Activated naive CD8-positive, alpha-beta T cell treated with anti-CD3 and anti-CD28 coated beads, Interleukin-2, amount 10 ng/mL, durations not matched to agents 7 days and 5 days (primary cell): Measurements from ENCODE around the gene SERTAD3. TPM values are rescaled to one million over a fixed set of nuclear protein-coding genes. Genes with fewer than 3 reads are reported as not detected.
"Not testable (repeated sequence)": the region's sequence is repeated elsewhere in the genome, so short reads cannot be mapped to it uniquely, and the experiment has no call there.

Experiments
- ATAC-seq: fragments of 150-1000 bp; cut with Tn5 transposase; one replicate; pipeline ENCODE4 v1.10.0; 2021; ENCODE audit warnings: low read depth, moderate library complexity
- POLR2A ChIA-PET: fragments of 350-600 bp; sonication (Branson Sonifier 250); formaldehyde crosslinking; loops from one replicate; lab custom pipeline; 2021; ENCODE audit warnings: antibody characterized with exemption; lab: Charles Lee
- DNase-seq: peaks from one replicate; pipeline ENCODE4 v3.0.0; 2021
- H3K27ac Mint-ChIP-seq: one replicate; pipeline ENCODE4 v1.8.0; 2022; ENCODE audit warnings: mild to moderate bottlenecking, mixed read lengths
- H3K27me3 Mint-ChIP-seq: one replicate; pipeline ENCODE4 v1.8.0; 2022; ENCODE audit warnings: mild to moderate bottlenecking, moderate library complexity, mixed read lengths
- H3K36me3 Mint-ChIP-seq: one replicate; pipeline ENCODE4 v1.8.0; 2021; ENCODE audit warnings: mild to moderate bottlenecking, mixed read lengths
- H3K4me1 Mint-ChIP-seq: one replicate; pipeline ENCODE4 v1.8.0; 2021; ENCODE audit warnings: mixed read lengths
- H3K4me3 Mint-ChIP-seq: one replicate; pipeline ENCODE4 v1.8.0; 2022; ENCODE audit warnings: mild to moderate bottlenecking, moderate library complexity, mixed read lengths
- H3K9me3 Mint-ChIP-seq: one replicate; pipeline ENCODE4 v1.8.0; 2021; ENCODE audit warnings: mixed read lengths
- total RNA-seq, 2 experiments: library from RNA; stranded (reverse); gene quantifications; one replicate each; pipeline ENCODE4 v1.2.3, GENCODE V29; 2021

Gene SERTAD3
- total RNA-seq, 2 experiments from 2014 or later, result 12.9 to 13.5 TPM

DNA sequence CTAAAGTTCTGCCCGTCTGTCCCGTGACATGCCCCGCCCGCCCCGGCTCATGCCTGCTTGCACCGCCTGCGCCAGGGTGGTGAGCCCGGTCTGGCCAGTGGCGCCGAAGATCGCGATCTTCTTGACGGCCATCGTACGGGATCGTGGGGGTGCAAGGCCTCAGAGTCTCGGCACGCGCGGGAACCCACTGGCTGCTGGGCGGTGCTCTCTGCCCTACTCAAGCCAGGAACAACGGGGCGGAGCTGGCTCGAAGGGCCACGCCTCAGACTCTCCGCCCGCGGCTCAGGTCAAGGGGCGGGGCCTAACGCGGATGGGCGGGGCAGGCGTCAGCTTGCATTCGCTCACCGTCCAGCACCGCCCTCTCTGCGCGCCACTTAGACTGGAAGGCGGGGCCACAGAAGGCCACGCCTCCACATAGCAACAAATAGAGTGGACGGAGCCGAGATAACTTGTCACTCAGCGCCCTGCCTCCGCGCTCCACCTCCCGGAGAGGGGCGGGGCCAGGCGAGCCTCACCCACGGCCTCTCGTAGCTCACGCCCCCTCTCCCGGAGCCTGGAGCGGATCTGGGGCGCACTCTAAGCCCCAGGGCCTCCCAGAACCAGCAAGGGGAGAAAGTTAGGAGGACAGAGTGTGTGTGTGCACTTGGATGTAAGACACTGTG, 21.6 kb upstream of the SERTAD3 start, which contains the start of gene BLVRB:
Gene BLVRB, minus strand, starts transcription at position 189 of the 662 bp plus-strand sequence. Its CDS starts 57 bp downstream, at position 132.
- H3K27me3 Mint-ChIP-seq, result peaks cover 21% of the 10 kb centered on the region
- H3K27ac Mint-ChIP-seq, result peak within 1 kb of the TSS; percentile 79
- POLR2A ChIA-PET, result interaction anchor here (0.9 to 1.9 kb wide), 8 partner anchors 22 to 191 kb away, joined by 3 to 12 read pairs (median 4); partner anchors contain the start of genes C19orf47 and PLD3
- peaks cover 24% of the 10 kb centered on the region for H3K4me1 Mint-ChIP-seq
- H3K36me3 Mint-ChIP-seq, result no peaks in the 10 kb centered on the region
- H3K4me3 Mint-ChIP-seq, result peak within 1 kb of the TSS; percentile 73
- peak; percentile 100 for DNase-seq
- no peaks in the 10 kb centered on the region for H3K9me3 Mint-ChIP-seq
- peak; percentile 85 for ATAC-seq

DNA sequence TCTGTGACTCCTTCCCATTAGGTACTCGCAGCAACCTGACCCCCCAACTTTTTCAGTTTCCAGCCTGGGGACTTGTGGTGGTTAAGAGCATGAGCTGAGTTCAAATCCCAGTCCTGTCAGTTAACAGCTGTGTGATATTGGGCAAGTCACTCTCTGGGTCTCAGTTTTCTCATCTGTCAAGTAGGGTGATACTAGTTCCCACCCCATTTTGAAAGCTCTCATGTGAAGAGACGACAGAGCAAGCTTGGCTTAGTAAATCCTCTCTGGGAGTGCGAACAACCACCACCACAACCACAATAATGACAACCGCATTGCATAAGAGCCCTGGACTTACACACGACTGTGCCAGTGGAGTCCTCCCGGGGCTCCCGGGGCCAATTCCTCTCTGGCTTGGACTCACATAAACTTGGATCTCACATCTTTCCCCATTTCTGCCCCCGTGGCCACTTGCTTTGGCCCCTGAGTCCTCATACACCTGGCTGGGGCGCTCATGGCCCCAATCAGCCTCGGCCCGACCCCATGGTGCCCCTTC, 21.0 kb upstream of the SERTAD3 start:
- DNase-seq (no peak), ATAC-seq (peak; percentile 0)
- peaks cover 24% of the 10 kb centered on the region for H3K4me1 Mint-ChIP-seq
- H3K4me3 Mint-ChIP-seq, result peak overlapping the region; percentile 73
- POLR2A ChIA-PET, result interaction anchor here (1.0 to 1.9 kb wide), 6 partner anchors 22 to 191 kb away, joined by 3 to 12 read pairs (median 4); no protein-coding TSS in a partner anchor
- H3K9me3 Mint-ChIP-seq, result no peaks in the 10 kb centered on the region
- peaks cover 21% of the 10 kb centered on the region for H3K27me3 Mint-ChIP-seq
- peak overlapping the region; percentile 79 for H3K27ac Mint-ChIP-seq
- H3K36me3 Mint-ChIP-seq, result no peaks in the 10 kb centered on the region

- Mint-ChIP-seq H3K4me1 (peaks cover 24% of the 10 kb centered on the region), H3K9me3 (no peaks in the 10 kb centered on the region), H3K4me3 (peak overlapping the region; percentile 73), H3K27me3 (peaks cover 21% of the 10 kb centered on the region), H3K36me3 (no peaks in the 10 kb centered on the region), H3K27ac (peak overlapping the region; percentile 79)
- DNase-seq (peak; percentile 73), ATAC-seq (no peak)
- POLR2A ChIA-PET, result interaction anchor here (0.6 to 1.9 kb wide), 5 partner anchors 21 to 1019 kb away, joined by 3 to 12 read pairs (median 4); partner anchors contain the start of gene SUPT5H
Observed at GRCh38 chr19:40464059-40465024, 20.2 kb upstream of the SERTAD3 start.

DNA sequence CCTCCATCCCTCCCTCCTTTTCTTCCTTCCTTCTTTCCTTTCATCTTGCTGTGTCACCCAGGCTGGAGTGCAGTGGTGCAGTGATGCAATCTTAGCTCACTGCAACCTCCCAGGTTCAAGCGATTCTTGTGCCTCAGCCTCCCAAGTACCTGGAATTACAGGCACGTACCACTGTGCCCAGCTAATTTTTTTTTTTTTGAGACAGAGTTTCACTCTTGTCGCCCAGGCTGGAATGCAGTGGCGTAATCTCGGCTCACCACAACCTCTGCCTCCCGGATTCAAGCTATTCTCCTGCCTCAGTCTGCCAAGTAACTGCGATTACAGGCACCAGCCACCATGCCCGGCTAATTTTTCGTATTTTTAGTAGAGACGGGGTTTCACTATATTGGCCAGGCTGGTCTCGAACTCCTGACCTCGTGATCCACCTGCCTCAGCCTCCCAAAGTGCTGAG, 19.5 kb upstream of the SERTAD3 start:
- not testable (repeated sequence) for H3K9me3 Mint-ChIP-seq, H3K36me3 Mint-ChIP-seq, ATAC-seq, H3K27ac Mint-ChIP-seq, H3K4me3 Mint-ChIP-seq, DNase-seq
- POLR2A ChIA-PET, result interaction anchor here (0.7 to 1.0 kb wide), 3 partner anchors 20 to 146 kb away, joined by 3 to 4 read pairs (median 3); no protein-coding TSS in a partner anchor
- Mint-ChIP-seq H3K4me1 (peaks cover 23% of the 10 kb centered on the region), H3K27me3 (peaks cover 18% of the 10 kb centered on the region)

GRCh38 chr19:40461669-40462221, 17.6 kb upstream of the SERTAD3 start:
- Mint-ChIP-seq H3K4me1 (peaks cover 22% of the 10 kb centered on the region), H3K36me3 (no peaks in the 10 kb centered on the region), H3K27ac (no peak overlapping the region), H3K27me3 (peaks cover 7% of the 10 kb centered on the region), H3K9me3 (no peaks in the 10 kb centered on the region), H3K4me3 (no peak overlapping the region)
- POLR2A ChIA-PET, result no interaction called here
- ATAC-seq (no peak), DNase-seq (no peak)

- POLR2A ChIA-PET, result no interaction called here
- Mint-ChIP-seq H3K36me3 (no peaks in the 10 kb centered on the region), H3K27me3 (no peaks in the 10 kb centered on the region), H3K9me3 (no peaks in the 10 kb centered on the region), H3K4me1 (peaks cover 10% of the 10 kb centered on the region), H3K4me3 (no peak overlapping the region), H3K27ac (no peak overlapping the region)
- no peak for DNase-seq
- no peak for ATAC-seq
Observed at GRCh38 chr19:40460185-40460584, 16.1 kb upstream of the SERTAD3 start.

DNA sequence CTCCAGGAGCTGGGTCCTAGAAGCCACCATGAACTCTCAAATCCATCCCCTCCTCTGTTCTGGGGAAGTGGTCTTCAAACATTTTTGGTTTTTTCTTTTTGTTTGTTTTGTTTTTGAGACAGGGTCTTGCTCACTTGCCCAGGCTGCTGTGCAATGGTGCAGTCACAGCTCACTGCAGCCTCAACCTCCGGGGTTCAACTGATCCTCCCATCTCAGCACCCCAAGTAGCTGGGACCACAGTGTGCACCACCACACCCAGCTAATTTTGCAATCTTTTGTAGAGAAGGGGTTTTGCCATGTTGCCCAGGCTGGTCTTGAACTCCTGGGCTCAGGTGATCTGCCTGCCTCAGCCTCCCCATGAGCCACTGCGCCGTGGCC, 14.5 kb upstream of the SERTAD3 start:
- Mint-ChIP-seq H3K27ac (no peak overlapping the region), H3K27me3 (no peaks in the 10 kb centered on the region), H3K4me1 (peaks cover 2% of the 10 kb centered on the region), H3K9me3 (no peaks in the 10 kb centered on the region), H3K36me3 (no peaks in the 10 kb centered on the region), H3K4me3 (no peak overlapping the region)
- ATAC-seq (no peak), DNase-seq (no peak)
- POLR2A ChIA-PET, result no interaction called here

DNA sequence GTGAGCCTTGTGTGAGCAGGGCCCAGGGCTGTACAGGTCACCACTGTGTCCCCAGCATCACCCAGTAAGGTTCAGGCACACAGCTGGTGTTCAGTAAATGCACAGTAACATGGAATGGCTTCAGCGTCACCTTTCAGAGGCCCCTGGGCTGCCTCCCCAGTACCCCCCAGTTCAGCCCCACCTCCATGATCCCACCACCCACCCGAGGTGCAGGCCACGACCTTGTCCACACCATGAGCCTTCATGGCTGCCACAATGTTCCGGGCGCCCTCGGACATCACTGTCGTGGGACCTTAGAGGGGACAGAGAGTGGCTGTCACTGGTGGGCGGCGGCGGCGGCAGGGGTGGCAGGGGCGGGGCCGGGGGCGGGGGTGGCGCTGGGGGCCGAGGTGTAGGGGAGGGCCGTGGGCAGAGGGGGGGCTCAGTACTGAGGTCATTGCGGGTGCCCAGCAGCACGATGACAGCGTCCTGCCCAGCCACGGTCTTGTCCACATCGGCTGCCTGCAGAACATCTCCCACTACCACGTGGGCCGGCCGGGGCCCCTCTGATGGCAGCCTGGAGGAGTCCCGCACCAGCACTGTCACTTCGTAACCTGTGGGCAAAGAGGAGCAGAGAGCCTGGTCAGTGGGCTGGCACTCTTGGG, 13.9 kb upstream of the SERTAD3 start:
- POLR2A ChIA-PET, result no interaction called here
- Mint-ChIP-seq H3K9me3 (no peaks in the 10 kb centered on the region), H3K4me1 (peaks cover 2% of the 10 kb centered on the region), H3K36me3 (no peaks in the 10 kb centered on the region), H3K27ac (no peak overlapping the region), H3K27me3 (no peaks in the 10 kb centered on the region), H3K4me3 (no peak overlapping the region)
- DNase-seq (no peak), ATAC-seq (no peak)

DNA sequence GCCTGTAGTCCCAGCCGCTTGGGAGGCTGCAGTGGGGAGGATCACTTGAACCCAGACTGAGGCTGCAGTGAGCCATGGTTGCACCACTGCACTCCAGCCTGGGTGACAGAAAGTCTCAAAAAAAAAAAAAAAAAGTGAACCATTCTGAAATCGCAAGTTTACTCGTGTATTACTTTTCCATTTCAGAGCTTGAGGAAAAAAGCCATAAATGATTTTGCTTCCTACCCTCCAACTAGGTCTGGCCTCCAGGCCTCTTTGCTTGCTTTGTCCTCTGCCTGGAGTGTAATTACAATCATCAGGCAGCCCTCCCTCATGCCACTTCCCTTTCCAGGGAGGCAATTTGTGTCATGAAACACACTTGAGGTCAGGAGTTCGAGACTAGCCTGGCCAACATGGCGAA, 12.9 kb upstream of the SERTAD3 start:
- no peak overlapping the region for H3K27ac Mint-ChIP-seq
- H3K36me3 Mint-ChIP-seq, result no peaks in the 10 kb centered on the region

DNA sequence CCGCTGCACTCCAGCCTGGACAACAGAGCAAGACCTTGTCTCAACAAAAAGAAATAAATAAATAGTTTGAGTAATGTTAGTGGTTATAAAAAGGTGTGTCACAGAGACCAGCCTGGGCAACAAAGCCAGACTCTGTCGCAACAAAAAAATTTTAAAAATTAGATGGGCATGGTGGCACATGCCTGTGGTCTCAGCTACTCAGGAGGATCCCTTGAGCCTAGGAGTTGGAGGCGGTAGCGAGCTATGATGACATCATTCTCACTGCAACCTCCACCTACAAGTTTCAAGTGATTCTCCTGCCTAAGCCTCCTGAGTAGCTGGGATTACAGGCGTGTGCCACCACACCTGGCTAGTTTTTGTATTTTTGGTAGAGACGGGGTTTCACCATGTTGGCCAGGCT, 9.8 kb upstream of the SERTAD3 start:
- H3K4me1 Mint-ChIP-seq, H3K27ac Mint-ChIP-seq, POLR2A ChIA-PET, H3K27me3 Mint-ChIP-seq, H3K36me3 Mint-ChIP-seq, ATAC-seq, H3K9me3 Mint-ChIP-seq, H3K4me3 Mint-ChIP-seq, DNase-seq: not testable (repeated sequence)

More for the DNA sequence above, 12.9 kb upstream of the SERTAD3 start:
- no peaks in the 10 kb centered on the region for H3K9me3 Mint-ChIP-seq
- H3K4me1 Mint-ChIP-seq, result peaks cover 2% of the 10 kb centered on the region
- POLR2A ChIA-PET, result interaction anchor here (0.7 kb wide), 1 partner anchor 44 kb away, joined by 3 read pairs; no protein-coding TSS in a partner anchor
- no peaks in the 10 kb centered on the region for H3K27me3 Mint-ChIP-seq
- no peak overlapping the region for H3K4me3 Mint-ChIP-seq
- DNase-seq, result no peak
- no peak for ATAC-seq

- Mint-ChIP-seq H3K4me1 (no peaks in the 10 kb centered on the region), H3K4me3 (no peak overlapping the region), H3K27me3 (no peaks in the 10 kb centered on the region), H3K36me3 (no peaks in the 10 kb centered on the region), H3K9me3 (no peaks in the 10 kb centered on the region), H3K27ac (no peak overlapping the region)
- ATAC-seq, result no peak
- DNase-seq, result no peak
- POLR2A ChIA-PET, result interaction anchor here (0.5 kb wide), 1 partner anchor 155 kb away, joined by 3 read pairs; no protein-coding TSS in a partner anchor
Observed at GRCh38 chr19:40453151-40453735, 9.1 kb upstream of the SERTAD3 start.

DNA sequence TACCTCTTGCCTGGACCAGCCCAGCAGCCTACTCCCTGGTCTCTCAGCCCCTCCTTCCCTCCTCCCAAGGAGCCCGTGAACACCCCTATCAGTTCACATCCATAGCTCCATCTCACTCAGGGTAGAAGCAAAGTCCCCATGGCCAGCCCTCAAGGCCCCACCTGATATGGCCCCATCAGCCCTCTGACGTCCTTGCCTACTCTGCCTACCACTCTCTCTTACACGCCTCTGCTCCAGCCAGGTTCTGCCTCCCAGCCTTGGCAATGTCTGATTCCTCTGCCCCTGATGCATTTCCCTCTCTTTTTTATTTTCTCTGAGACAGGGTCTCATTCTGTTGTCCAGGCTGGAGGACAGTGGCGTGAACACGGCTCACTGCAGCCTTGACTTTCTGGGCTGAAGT, 7.9 kb upstream of the SERTAD3 start:
- Mint-ChIP-seq H3K9me3 (no peaks in the 10 kb centered on the region), H3K4me3 (no peak overlapping the region), H3K27me3 (no peaks in the 10 kb centered on the region), H3K27ac (no peak overlapping the region), H3K36me3 (no peaks in the 10 kb centered on the region), H3K4me1 (no peaks in the 10 kb centered on the region)
- DNase-seq, result no peak
- POLR2A ChIA-PET, result interaction anchor here (0.6 kb wide), 1 partner anchor 381 kb away, joined by 3 read pairs; no protein-coding TSS in a partner anchor
- no peak for ATAC-seq
